Measurements from ENCODE around the gene AVPR1B.

DNA sequence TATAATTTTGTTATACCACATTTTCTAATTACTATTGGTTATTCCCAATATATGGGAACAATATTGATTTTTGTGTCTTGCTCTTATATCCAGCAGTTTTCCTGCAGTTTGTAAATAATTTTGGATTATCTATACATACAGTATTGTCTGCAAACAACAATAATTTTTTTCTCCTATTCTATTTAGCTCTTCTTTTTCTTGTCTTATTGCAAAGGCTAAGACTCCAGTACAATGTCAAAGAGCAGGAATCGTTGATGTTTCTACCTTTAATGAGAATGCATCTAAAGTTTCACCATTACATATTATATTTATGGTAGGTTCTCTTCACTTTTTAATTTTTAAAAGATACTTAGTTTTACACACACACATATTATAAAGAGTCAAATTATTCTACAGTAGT lies 4.1 kb upstream of the AVPR1B start:
- TF ChIP-seq CTCF (IDR thresholded peaks at IDR 0.05) (no peak), ZFX (IDR thresholded peaks at IDR 0.05; ENCODE audit: borderline replicate concordance) (no peak)
